Brain microvascular endothelial cell (primary cell): ENCODE data around the gene HES1.
"Not testable (repeated sequence)": the region's sequence is repeated elsewhere in the genome, so short reads cannot be mapped to it uniquely, and the experiment has no call there.

Experiments used
- DNase-seq: peaks from one replicate; pipeline ENCODE4 v3.0.0-alpha.2; 2020
- H3K27ac ChIP-seq: fragments of 250-450 bp; sonication (Bioruptor Pico); 2 replicates; pipeline ENCODE4 v1.5.1; 2020; ENCODE audit warnings: mild to moderate bottlenecking, moderate library complexity
- H3K27me3 ChIP-seq: fragments of 250-450 bp; sonication (Bioruptor Pico); replicated peaks from 2 replicates; pipeline ENCODE4 v1.5.1; 2020; ENCODE audit warnings: mild to moderate bottlenecking
- H3K36me3 ChIP-seq: fragments of 250-450 bp; sonication (Bioruptor Pico); replicated peaks from 2 replicates; pipeline ENCODE4 v1.5.1; 2020; ENCODE audit warnings: mild to moderate bottlenecking
- H3K4me3 ChIP-seq: 2 replicates; pipeline ENCODE4 v1.5.1; 2011; ENCODE audit warnings: low read depth, mild to moderate bottlenecking, control low read depth, low read length, moderate library complexity
- in situ Hi-C: cut with HindIII; loops from 2 replicates; pipeline ENCODE4 v1.10.0; 2017; ENCODE audit warnings: low sequenced_read_pairs, low pct_ligation_motif_present
- TF ChIP-seq, protein P1 (sequence below): IDR thresholded peaks from 2 replicates; pipeline ENCODE4 v1.5.1; 2011; ENCODE audit warnings: low read depth, mild to moderate bottlenecking, moderate library complexity, low read length, control low read depth, inconsistent platforms; ENCODE audit errors: missing control alignments

HES1 gene

DNA sequence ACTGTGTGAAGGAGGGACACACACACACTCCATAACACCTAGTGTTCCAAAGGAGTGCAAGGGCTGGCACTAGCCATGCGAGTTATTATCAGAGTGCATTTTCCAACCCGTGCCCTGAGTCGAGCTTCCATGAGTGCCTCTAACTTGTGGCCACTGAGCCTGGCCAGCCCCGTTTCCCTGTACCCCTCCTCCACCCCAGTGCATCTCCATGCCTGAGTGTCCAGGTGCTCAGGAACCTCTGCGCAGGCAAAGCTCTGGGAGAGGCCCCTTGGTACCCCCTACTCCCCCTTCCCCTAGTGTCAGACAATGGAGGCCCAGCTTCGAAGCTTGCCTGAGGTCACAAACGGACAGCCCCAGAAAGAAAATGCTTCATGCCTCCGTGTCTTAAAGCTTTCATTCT lies 45.2 kb upstream of the HES1 start:
- Histone ChIP-seq H3K36me3 (no peaks in the 10 kb centered on the region), H3K27ac (peak overlapping the region; percentile 18), H3K4me3 (no peak overlapping the region), H3K27me3 (no peaks in the 10 kb centered on the region)
- DNase-seq = no peak
- TF ChIP-seq, protein P1, sequence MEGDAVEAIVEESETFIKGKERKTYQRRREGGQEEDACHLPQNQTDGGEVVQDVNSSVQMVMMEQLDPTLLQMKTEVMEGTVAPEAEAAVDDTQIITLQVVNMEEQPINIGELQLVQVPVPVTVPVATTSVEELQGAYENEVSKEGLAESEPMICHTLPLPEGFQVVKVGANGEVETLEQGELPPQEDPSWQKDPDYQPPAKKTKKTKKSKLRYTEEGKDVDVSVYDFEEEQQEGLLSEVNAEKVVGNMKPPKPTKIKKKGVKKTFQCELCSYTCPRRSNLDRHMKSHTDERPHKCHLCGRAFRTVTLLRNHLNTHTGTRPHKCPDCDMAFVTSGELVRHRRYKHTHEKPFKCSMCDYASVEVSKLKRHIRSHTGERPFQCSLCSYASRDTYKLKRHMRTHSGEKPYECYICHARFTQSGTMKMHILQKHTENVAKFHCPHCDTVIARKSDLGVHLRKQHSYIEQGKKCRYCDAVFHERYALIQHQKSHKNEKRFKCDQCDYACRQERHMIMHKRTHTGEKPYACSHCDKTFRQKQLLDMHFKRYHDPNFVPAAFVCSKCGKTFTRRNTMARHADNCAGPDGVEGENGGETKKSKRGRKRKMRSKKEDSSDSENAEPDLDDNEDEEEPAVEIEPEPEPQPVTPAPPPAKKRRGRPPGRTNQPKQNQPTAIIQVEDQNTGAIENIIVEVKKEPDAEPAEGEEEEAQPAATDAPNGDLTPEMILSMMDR = no peak
- in situ Hi-C loops = no loop called here

DNA sequence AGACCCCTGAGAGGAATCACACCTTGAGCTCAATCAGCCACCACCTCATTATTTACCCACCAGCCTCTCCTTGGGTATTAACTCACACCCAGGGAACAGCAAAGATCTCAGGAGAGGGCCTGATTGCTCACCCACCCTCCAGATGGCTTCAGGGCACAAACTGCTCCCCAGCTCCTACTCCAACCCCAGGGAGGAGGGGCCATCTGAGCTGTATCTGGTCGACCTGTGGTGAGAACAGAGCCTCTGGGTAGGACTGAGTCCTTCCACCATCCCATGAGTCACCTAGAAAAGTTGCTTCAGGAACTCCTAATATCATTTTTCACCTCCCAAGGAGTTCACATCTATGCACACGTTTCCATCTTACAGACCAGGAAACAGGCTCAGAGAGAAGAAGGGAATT lies 44.8 kb upstream of the HES1 start:
- Histone ChIP-seq H3K4me3 (no peak overlapping the region), H3K27ac (peak overlapping the region; percentile 18), H3K27me3 (no peaks in the 10 kb centered on the region), H3K36me3 (no peaks in the 10 kb centered on the region)
- in situ Hi-C loops = no loop called here
- DNase-seq = peak; percentile 70
- TF ChIP-seq, protein P1 = no peak

DNA sequence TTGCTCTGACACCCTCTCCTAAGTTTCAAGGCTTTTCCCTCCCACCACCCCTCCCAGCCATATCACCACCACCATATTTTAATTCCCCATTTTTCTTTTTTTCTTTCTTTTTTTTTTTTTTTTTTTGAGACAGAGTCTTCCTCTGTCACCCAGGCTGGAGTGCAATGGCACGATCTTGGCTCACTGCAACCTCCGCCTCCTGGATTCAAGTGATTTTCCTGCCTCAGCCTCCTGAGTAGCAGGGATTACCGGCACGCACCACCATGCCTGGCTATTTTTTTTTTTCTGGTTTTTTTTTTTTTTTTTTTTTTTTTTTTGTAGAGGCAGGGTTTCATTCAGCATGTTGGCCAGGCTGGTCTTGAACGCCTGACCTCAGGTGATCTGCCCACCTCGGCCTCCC lies 44.1 kb upstream of the HES1 start:
- in situ Hi-C loops = not testable (repeated sequence)

DNA sequence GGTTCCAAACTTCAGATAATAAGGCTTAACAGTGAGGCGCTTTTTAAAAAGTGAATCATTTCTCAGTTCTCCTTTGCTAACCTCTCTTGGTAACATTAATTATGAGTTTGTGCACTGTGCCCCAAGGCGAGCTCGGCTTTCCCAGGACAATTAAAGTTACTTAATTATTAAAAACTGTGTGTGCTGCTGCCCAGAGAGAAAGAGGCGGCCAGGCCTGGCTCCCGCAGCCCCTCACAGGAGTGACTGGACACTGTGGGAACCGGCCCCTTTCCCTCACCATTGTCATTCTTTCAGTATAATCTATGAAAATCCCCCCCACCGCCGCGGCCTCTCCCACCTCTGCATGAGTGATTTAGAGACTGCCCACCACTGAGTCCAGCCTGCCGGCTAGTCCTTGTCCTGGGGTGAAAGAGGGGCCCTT lies 43.1 kb upstream of the HES1 start:
- in situ Hi-C loops = no loop called here
- TF ChIP-seq, protein P1 = no peak
- H3K36me3 ChIP-seq = no peaks in the 10 kb centered on the region
- H3K4me3 ChIP-seq = no peak overlapping the region
- no peak for DNase-seq
- H3K27ac ChIP-seq = no peak overlapping the region
- peaks cover 1% of the 10 kb centered on the region for H3K27me3 ChIP-seq

More for the DNA sequence above, 44.1 kb upstream of the HES1 start:
- not testable (repeated sequence) for H3K27me3 ChIP-seq, H3K4me3 ChIP-seq, H3K27ac ChIP-seq, DNase-seq, H3K36me3 ChIP-seq

DNA sequence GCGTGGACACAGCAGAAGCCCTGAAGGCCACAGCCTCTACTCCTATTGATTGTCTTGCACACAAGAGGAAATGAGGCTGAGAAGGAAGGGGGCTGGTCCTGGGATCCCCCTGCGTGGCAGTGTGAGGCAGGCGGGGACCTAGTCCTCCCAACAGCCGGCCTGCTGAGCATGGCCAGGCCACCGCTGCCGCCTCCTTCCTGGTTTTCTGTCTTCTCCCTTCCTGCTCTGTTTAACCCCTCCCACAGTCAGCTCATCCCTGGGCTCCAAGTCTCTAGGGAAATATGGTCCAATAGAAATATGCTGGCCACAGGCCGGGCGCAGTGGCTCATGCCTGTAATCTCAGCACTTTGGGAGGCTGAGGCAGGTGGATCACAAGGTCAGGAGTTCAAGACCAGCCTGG lies 42.1 kb upstream of the HES1 start:
- H3K27me3 ChIP-seq = peaks cover 10% of the 10 kb centered on the region
- in situ Hi-C loops = no loop called here
- no peaks in the 10 kb centered on the region for H3K36me3 ChIP-seq
- H3K27ac ChIP-seq = no peak overlapping the region
- H3K4me3 ChIP-seq = no peak overlapping the region
- TF ChIP-seq, protein P1 = no peak
- DNase-seq = no peak

DNA sequence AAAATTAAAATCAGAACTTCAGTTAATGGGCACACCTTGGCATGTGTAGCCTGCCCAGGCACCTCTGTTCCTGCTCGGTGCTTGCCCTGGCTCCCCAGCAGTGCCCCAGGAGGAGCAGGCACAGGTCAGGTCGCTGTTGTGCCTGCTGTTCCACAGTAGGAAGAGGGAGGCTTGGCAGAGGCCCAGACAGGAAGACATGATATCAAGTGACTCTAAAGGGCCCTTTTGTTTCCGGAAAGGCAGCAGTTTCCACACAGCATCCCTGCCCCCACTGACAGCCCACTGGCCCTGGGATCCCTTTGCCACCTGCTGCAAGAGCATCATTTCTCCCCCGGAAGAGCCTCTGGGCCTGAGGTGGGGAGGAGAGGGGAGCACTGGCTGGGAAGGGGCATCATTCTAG lies 40.5 kb upstream of the HES1 start:
- TF ChIP-seq, protein P1 = no peak
- Histone ChIP-seq H3K36me3 (no peaks in the 10 kb centered on the region), H3K27ac (no peak overlapping the region), H3K27me3 (peaks cover 26% of the 10 kb centered on the region), H3K4me3 (no peak overlapping the region)
- in situ Hi-C loops = no loop called here
- DNase-seq = no peak
